Superior temporal gyrus (tissue), 1 donor: ENCODE results near the gene GNA12.
"Not testable (repeated sequence)": the region's sequence is repeated elsewhere in the genome, so short reads cannot be mapped to it uniquely, and the experiment has no call there.

Experiments
- DNase-seq: peaks from one replicate; pipeline ENCODE4 v3.0.0-alpha.2; 2016; ENCODE audit errors: extremely low spot score

The GNA12 gene

DNA sequence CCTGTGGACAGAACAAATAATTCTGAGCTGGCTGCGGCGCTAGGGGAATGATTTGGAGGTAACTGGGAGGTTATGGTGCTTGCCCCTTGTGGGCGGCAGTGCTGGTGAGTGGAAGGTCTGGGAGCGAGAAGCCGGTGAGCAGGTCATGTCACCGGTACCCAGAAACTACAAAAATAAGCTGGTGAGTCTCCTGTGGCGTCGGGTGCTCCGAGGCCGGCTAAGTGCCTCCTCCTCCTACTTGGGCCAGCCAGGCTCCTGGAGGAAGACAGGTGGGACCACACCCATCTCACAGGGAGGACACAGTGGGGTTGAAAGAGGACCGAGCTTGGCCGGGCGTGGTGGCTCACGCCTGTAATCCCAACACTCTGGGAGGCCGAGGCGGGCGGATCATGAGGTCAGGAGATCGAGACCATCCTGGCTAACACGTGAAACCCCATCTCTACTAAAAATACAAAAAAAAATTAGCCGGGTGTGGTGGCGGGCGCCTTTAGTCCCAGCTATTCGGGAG, 152.1 kb downstream of the GNA12 start:
- not testable (repeated sequence) for DNase-seq

DNA sequence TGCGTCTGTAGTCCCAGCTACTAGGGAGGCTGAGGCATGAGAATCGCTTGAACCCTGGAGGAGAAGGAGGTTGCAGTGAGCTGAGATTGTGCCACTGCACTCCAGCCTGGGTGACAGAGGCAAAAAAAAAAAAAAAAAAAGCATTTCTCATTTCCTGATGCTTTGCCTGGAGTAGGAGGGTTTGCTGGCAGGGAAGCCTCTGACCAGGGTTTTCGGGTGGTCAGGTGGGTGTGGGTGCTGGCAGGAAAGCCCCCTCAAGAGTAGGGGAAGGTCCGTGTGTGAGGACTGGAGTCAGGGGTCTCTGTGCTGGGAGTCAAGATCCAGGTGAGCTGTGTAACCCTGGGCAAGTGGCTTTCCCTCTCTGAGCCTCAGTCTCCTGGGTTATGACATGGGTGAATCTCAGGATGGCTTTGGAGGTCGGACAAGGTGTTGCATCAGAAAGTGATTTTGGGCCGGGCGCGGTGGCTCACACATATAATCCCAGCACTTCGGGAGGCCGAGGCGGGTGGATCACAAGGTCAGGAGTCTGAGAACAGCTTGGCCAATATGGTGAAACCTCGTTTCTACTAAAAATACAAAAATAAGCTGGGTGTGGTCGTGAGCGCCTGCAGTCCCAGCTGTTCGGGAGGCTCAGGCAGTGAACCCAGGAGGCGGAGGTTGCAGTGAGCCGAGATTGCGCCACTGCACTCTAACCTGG, 152.9 kb downstream of the GNA12 start:
- DNase-seq = no peak

- DNase-seq = no peak
These were observed 154.0 kb downstream of the GNA12 start for GRCh38 chr7:2689951-2690705.

DNA sequence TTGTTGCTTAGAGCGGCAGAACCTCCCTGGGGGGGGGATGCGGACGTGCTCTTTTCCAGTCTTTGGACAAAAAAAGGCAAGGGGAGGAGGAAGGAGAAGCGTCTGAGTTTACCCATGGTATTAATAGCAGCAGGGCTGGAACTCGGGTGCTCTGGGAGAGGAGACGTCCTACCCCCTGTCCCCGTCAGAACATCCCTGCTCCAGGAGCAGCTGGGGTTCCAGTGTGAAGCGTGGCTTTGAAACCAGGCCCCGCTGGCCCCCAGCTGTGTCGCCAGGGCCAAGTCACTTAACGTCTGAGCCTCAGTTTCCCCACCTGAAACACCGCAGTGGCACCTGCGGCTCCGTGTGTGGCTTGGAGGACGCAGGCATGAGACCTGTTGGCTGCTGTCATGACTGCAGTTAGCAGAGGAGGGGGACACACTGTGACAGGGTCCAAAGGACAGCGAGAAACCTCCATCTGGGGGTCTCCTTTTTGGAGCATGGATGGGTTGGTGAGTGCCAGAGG, 154.7 kb downstream of the GNA12 start:
- DNase-seq = no peak

DNA sequence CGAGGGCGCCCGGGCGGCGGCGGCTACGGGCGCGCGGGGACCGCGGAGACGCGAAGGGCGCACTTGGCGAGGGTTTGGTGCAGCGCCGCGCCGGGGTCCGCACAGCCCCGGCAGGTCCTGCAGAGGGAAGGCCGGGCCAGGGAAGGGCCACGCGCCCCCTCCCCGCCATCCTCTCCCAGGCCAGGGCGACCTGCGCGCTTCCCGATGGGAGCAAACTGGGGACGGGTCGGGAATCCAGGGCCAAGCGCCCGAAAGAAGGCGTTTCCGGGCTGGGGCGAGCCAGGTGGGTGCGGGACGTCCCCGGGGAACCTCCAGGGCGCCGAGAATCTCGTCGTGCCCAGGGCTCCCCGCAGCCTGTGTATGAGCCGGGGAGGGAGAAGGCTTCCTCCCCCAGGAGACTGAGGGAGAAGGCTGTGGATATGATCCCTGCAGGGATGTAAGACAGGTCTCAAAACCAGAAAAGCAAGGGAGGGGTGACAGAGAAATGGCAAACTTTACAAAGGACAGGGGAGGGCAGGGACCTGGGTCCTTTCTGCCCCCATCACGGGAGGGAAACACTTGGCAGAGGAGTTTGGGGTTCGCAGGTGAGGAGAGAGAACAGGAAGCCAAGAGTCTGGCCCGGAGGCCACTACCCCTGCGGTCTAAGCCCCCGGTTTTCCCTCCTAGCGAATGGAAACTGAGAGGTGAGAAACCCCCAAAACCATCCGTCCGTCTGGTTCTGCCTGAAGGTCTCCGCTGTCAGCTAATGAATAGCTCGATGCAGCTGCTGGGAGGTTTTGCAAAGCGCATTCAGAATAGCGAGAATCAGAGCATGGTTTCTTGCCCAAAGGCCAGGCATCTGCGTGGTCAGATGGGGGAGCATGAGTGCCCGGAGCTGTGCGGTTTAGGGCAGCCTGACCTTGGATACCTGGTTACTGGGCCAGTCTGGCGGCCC, 155.4 kb downstream of the GNA12 start:
- DNase-seq = peak; percentile 80

- no peak for DNase-seq
These were observed 156.2 kb downstream of the GNA12 start, which contains the start of gene AMZ1 for GRCh38 chr7:2687881-2688318. Gene AMZ1 (plus strand): TSS chr7:2688202. CDS start chr7:2700452, 12,250 bp downstream.

GRCh38 chr7:2687338-2687869, 156.7 kb downstream of the GNA12 start:
- no peak for DNase-seq

DNA sequence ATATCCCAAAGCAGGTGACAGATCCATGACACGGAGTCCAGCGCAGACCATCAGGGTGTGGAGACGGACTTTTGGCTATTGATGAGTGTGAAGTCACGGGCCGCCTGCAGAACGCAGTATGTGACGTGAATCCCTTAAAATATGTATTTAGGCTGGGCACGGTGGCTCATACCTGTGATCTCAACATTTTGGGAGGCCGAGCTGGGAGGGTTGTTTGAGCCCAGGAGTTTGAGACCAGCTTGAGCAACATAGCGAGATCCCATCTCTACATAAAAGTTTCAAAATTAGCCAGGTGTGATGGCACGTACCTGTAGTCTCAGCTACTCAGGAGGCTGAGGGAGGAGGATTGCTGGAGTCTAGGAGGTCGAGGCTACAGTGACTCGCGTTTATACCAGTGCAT, 158.0 kb downstream of the GNA12 start:
- no peak for DNase-seq

DNA sequence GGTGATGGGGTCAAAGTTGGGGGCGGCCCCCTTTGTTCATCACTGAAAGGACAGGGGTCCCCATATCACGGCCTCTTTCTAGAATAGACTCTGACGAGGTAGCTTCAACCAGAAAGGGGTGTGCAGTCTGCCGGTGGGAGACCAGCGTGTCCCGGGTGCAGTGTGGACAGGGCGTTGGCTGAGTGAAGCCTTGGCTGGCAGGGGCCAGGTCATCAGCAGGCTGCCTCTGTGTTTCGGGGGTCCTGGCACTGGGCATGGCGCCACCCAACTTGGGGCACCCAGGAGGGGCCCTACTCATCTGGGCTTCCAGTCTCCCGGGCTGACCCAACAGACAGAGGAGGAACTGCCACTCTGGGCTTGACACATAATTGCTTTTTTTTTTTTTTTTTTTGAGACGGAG, 159.6 kb downstream of the GNA12 start:
- DNase-seq = no peak

- DNase-seq = peak; percentile 96
These were observed 161.9 kb downstream of the GNA12 start for GRCh38 chr7:2681929-2682799.

DNA sequence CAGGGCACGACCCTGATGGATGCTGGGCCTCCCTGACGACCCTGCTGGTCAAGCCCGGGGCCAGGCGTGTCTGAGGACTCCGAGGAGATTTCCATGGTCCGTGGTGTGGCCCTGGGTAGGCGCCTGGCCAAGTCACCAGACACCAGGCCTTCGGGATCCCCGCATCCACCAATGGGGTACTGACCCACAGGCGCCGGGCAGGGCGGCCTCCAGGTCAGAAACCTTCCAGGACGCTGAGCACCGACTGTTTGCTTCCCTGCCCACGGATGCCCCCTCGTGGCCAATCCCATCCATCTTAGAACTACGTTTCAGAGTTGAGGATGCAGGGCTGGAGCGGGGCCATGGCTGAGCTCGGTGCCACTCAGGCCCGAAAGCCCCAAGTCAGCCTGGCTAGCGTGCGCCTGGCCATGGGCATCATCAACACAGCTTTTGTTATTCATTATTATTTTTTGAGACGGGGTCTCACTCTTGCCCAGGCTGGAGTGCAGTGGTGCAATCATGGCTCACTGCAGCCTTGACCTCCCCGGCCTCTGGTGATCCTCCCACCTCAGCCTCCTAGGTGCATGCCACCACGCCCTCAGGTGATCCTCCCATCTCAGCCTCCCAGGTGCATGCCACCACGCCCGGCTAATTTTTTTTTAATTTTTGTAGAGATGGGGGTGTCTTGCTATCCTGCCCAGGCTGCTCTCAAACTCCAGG, 163.2 kb downstream of the GNA12 start:
- peak; percentile 91 for DNase-seq

GRCh38 chr7:2680256-2680655, 163.9 kb downstream of the GNA12 start:
- no peak for DNase-seq

GRCh38 chr7:2679135-2680127, 164.7 kb downstream of the GNA12 start:
- DNase-seq = not testable (repeated sequence)

GRCh38 chr7:2678454-2678853, 165.7 kb downstream of the GNA12 start:
- not testable (repeated sequence) for DNase-seq
